Nephron progenitor cell (in vitro differentiated cells): ENCODE results near the gene HCK.
A peak's percentile ranks its signal among the peaks of the same experiment; 100 is the strongest.

Source experiments
- DNase-seq: peaks from one replicate; pipeline ENCODE4 v3.0.0; 2021
- H3K27ac Mint-ChIP-seq: 2 replicates; pipeline ENCODE4 v1.8.0; 2021; ENCODE audit warnings: mild to moderate bottlenecking, moderate library complexity, mixed read lengths
- H3K27me3 Mint-ChIP-seq: 2 replicates; pipeline ENCODE4 v1.8.0; 2021; ENCODE audit warnings: mild to moderate bottlenecking, low read depth, mixed read lengths; ENCODE audit not compliant: poor library complexity
- H3K36me3 Mint-ChIP-seq: 2 replicates; pipeline ENCODE4 v1.8.0; 2021; ENCODE audit warnings: low read depth, mixed read lengths
- H3K4me1 Mint-ChIP-seq: 2 replicates; pipeline ENCODE4 v1.8.0; 2021; ENCODE audit warnings: mixed read lengths
- H3K4me3 Mint-ChIP-seq: 2 replicates; pipeline ENCODE4 v1.8.0; 2021; ENCODE audit warnings: mild to moderate bottlenecking, moderate library complexity, mixed read lengths
- H3K9me3 Mint-ChIP-seq: 2 replicates; pipeline ENCODE4 v1.8.0; 2021; ENCODE audit warnings: mild to moderate bottlenecking, moderate library complexity, mixed read lengths
- CTCF ChIP-seq: fragments of 200-600 bp; sonication (generic); IDR thresholded peaks from 2 replicates; pipeline ENCODE4 v1.5.0; 2021; ENCODE audit warnings: antibody characterized with exemption

Gene HCK

GRCh38 chr20:32127347-32127746 is 75.3 kb downstream of the HCK start:
- Mint-ChIP-seq H3K27me3 (no peaks in the 10 kb centered on the region), H3K36me3 (peaks cover 44% of the 10 kb centered on the region), H3K4me1 (peaks cover 54% of the 10 kb centered on the region), H3K27ac (peak overlapping the region; percentile 94), H3K4me3 (no peak overlapping the region), H3K9me3 (peaks cover 20% of the 10 kb centered on the region)
- no peak for DNase-seq
- no peak for TF ChIP-seq CTCF

GRCh38 chr20:32128167-32128566 is 76.1 kb downstream of the HCK start:
- no peak for DNase-seq

GRCh38 chr20:32129863-32130262 is 77.8 kb downstream of the HCK start:
- Mint-ChIP-seq H3K4me1 (peaks cover 66% of the 10 kb centered on the region), H3K27me3 (no peaks in the 10 kb centered on the region), H3K27ac (peak overlapping the region; percentile 81), H3K9me3 (peaks cover 1% of the 10 kb centered on the region), H3K4me3 (no peak overlapping the region), H3K36me3 (peaks cover 32% of the 10 kb centered on the region)
- no peak for TF ChIP-seq CTCF
- DNase-seq: no peak

More at GRCh38 chr20:32128167-32128566, 76.1 kb downstream of the HCK start:
- Mint-ChIP-seq H3K4me1 (peaks cover 63% of the 10 kb centered on the region), H3K4me3 (no peak overlapping the region), H3K9me3 (peaks cover 15% of the 10 kb centered on the region), H3K36me3 (peaks cover 45% of the 10 kb centered on the region), H3K27me3 (no peaks in the 10 kb centered on the region), H3K27ac (no peak overlapping the region)
- no peak for TF ChIP-seq CTCF

- Mint-ChIP-seq H3K27ac (peak overlapping the region; percentile 81), H3K9me3 (no peaks in the 10 kb centered on the region), H3K36me3 (peaks cover 30% of the 10 kb centered on the region), H3K27me3 (no peaks in the 10 kb centered on the region), H3K4me3 (no peak overlapping the region), H3K4me1 (peaks cover 64% of the 10 kb centered on the region)
- DNase-seq: no peak
- TF ChIP-seq CTCF: no peak
These were observed 78.3 kb downstream of the HCK start for GRCh38 chr20:32130352-32130751.

- Mint-ChIP-seq H3K36me3 (peaks cover 31% of the 10 kb centered on the region), H3K4me1 (peaks cover 58% of the 10 kb centered on the region), H3K9me3 (no peaks in the 10 kb centered on the region), H3K27me3 (no peaks in the 10 kb centered on the region), H3K27ac (no peak overlapping the region), H3K4me3 (no peak overlapping the region)
- TF ChIP-seq CTCF: no peak
- no peak for DNase-seq
These were observed 78.9 kb downstream of the HCK start for GRCh38 chr20:32130965-32131364.

GRCh38 chr20:32132911-32133549 is 81.0 kb downstream of the HCK start:
- H3K4me3 Mint-ChIP-seq: no peak overlapping the region
- peaks cover 42% of the 10 kb centered on the region for H3K36me3 Mint-ChIP-seq
- no peaks in the 10 kb centered on the region for H3K9me3 Mint-ChIP-seq
- no peak for TF ChIP-seq CTCF
- H3K27ac Mint-ChIP-seq: peak overlapping the region; percentile 1
- peaks cover 42% of the 10 kb centered on the region for H3K4me1 Mint-ChIP-seq
- no peaks in the 10 kb centered on the region for H3K27me3 Mint-ChIP-seq
- DNase-seq: no peak
